GM12873 (cell line): ENCODE data around the gene AUP1.

Experiments used
- TF ChIP-seq, protein P1 (sequence below): IDR thresholded peaks from 2 replicates; pipeline ENCODE4 v1.5.1; 2012; ENCODE audit warnings: low read depth, mild to moderate bottlenecking, moderate library complexity, low read length, control low read depth; ENCODE audit not compliant: insufficient read depth; ENCODE audit errors: missing control alignments

AUP1 gene, protein sequence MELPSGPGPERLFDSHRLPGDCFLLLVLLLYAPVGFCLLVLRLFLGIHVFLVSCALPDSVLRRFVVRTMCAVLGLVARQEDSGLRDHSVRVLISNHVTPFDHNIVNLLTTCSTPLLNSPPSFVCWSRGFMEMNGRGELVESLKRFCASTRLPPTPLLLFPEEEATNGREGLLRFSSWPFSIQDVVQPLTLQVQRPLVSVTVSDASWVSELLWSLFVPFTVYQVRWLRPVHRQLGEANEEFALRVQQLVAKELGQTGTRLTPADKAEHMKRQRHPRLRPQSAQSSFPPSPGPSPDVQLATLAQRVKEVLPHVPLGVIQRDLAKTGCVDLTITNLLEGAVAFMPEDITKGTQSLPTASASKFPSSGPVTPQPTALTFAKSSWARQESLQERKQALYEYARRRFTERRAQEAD

DNA sequence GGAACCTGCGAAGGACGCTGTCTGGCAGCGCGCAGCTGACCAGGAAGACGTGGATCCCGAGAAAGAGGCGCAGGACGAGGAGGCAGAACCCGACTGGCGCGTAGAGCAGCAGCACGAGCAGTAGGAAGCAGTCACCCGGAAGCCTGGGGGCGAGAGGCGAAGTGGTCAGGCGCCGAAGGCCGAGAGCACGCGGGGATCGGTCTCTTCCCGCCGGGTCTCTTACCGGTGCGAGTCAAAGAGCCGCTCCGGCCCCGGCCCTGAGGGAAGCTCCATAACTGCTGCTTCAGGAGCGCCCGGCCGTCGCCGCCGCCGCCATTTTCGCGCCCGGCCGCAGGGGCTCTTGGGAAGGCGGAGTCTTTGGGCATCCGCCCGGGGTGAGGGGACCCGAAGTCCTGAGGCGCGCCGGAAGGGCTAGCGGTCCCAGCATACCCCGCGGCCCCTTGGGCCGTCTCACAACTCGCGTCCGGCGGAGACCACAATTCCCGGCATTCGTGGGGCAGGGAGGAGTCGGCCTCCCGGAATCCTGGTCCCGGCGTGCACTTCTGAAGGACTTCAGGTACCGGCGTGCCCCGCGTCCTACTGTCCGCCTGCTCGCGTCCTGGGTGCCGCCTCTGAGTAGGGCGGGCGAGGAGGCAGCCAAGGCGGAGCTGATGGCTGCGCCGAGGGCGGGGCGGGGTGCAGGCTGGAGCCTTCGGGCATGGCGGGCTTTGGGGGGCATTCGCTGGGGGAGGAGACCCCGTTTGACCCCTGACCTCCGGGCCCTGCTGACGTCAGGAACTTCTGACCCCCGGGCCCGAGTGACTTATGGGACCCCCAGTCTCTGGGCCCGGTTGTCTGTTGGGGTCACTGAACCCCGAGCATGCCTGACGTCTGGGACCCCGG, at the start of gene AUP1, which contains the start of gene HTRA2:
Gene AUP1, minus strand, starts transcription at position 350 of the 882 bp plus-strand sequence. Its CDS starts 77 bp downstream, at position 273.
Gene HTRA2, plus strand, starts transcription at position 577 of the 882 bp plus-strand sequence. Its CDS starts 74 bp downstream, at position 651.
- TF ChIP-seq, protein P1, sequence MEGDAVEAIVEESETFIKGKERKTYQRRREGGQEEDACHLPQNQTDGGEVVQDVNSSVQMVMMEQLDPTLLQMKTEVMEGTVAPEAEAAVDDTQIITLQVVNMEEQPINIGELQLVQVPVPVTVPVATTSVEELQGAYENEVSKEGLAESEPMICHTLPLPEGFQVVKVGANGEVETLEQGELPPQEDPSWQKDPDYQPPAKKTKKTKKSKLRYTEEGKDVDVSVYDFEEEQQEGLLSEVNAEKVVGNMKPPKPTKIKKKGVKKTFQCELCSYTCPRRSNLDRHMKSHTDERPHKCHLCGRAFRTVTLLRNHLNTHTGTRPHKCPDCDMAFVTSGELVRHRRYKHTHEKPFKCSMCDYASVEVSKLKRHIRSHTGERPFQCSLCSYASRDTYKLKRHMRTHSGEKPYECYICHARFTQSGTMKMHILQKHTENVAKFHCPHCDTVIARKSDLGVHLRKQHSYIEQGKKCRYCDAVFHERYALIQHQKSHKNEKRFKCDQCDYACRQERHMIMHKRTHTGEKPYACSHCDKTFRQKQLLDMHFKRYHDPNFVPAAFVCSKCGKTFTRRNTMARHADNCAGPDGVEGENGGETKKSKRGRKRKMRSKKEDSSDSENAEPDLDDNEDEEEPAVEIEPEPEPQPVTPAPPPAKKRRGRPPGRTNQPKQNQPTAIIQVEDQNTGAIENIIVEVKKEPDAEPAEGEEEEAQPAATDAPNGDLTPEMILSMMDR = no peak

DNA sequence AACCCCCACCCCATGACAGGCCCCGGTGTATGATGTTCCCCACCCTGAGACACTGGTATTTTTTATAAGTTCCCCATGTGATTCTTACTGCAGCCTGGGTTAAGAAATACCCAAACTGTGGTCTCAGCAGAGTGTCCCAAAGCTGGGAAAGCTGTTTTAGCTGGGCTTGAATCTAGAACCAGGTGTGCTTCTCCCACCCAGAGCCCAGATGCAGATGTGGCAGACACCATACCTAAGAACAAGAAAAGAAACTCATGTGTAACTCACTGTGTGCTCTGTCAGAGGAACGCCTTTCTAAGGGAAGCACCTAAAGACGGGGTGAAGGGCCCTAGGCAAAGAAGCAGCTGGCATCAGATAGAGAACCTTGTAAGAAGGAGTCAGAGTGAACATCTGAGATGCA, 48.9 kb upstream of the AUP1 start:
- TF ChIP-seq, protein P1 = no peak

DNA sequence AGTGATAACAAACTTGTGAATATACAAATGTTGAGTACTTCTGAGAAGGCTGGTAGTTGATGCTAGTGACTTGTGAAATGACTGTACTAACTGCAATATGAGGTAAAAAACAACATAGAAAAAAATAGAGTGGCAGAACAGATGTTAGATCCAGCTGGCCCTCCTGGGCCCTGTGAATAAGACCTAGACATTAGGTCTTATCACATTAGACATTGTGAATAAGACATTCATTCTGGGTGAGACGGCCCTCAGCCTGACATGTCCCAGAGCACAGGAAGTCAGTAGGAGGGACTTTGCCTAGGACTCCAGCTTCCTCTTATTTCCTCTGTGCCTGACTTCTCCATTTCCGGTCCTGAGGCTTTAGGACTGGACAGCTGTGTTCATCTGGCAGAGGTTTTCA, 47.9 kb upstream of the AUP1 start:
- TF ChIP-seq, protein P1 = no peak

DNA sequence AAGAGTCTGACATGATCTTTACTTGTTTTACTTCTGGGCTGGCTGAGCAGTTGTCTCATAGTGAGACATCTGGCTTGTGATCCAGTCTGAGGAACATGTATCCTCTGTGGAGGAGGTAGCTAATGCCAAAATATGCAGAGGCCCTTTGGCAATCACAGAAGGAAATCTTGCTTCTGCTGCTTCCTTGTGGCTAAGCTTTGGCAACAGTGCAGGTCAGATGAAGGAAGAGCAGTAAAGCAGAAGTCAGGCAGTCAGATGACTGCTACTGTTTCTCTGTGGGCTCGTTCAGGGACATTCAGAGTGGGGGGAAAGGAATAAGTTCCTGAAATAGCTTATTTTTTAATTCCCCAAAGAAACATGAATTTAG, 47.3 kb upstream of the AUP1 start:
- TF ChIP-seq, protein P1 = no peak

DNA sequence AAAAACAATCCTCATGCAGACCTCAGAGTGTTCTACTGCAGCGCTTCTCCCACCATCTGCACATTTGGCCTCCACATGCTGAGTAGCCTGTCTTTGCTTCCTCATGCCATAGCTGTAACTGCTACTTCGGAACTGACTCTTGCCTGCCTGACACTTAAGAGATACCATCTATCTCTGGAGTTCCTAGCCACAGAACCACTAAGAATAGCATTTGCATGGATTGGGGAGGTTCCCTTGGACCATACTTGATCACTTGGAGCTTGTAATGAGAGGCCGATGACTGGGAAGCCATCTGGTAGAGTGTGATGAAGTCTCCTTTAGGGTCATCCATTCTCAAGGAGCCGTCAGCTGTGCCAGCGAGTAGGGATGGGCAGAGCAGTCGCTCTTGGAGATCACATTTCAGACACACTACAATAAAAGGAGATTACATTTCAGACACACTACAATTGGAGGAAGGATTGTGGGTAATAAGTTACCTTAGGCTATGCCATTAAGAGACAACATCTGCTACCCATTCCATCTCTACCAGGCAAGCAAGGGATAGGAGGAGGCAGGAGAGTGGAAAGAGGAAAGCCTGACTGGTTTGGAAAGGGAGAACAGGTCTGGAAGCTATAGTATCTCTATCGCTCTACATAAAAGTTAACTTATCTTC, 46.8 kb upstream of the AUP1 start:
- TF ChIP-seq, protein P1 = no peak

DNA sequence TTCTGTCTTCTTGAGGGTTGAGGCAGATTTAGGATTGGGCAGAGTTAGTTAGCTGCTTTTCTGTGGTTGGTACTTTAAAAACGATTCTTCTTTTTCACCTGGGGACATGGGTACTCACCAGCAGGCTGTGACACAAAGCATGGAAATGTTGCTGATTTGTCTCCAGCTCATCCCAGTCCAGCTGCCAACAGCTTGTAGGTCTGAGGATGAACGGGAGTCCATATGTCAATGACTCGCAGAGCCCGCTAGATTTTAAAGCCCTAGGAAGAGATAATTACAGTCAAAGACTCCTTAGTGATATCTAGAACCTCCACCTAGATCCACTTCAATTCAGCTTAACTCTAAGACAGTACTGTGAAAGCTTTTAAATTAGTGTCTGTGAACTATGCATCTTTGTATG, 45.8 kb upstream of the AUP1 start:
- TF ChIP-seq, protein P1 = no peak
